Measurements from ENCODE around the gene OCA2. TPM values are rescaled to one million over a fixed set of nuclear protein-coding genes. Genes with fewer than 3 reads are reported as not detected.
"Not testable (repeated sequence)": the region's sequence is repeated elsewhere in the genome, so short reads cannot be mapped to it uniquely, and the experiment has no call there.

The OCA2 gene
- total RNA-seq, 1 donor from 2014 or later: 0.79 TPM

GRCh38 chr15:27850050-27850449 is 249.1 kb downstream of the OCA2 start:
- H3K9me3 Mint-ChIP-seq (ENCODE audit: low read depth): no peaks in the 10 kb centered on the region
- no peak for DNase-seq (ENCODE audit: low spot score, unreplicated experiment)
- no peaks in the 10 kb centered on the region for H3K36me3 Mint-ChIP-seq (ENCODE audit: insufficient read depth)
- H3K4me3 Mint-ChIP-seq (ENCODE audit: low read depth): no peak overlapping the region
- peaks cover 33% of the 10 kb centered on the region for H3K27me3 Mint-ChIP-seq
- peaks cover 4% of the 10 kb centered on the region for H3K4me1 Mint-ChIP-seq (ENCODE audit: low read depth)
- H3K27ac Mint-ChIP-seq: no peak overlapping the region
- TF ChIP-seq, protein P1, sequence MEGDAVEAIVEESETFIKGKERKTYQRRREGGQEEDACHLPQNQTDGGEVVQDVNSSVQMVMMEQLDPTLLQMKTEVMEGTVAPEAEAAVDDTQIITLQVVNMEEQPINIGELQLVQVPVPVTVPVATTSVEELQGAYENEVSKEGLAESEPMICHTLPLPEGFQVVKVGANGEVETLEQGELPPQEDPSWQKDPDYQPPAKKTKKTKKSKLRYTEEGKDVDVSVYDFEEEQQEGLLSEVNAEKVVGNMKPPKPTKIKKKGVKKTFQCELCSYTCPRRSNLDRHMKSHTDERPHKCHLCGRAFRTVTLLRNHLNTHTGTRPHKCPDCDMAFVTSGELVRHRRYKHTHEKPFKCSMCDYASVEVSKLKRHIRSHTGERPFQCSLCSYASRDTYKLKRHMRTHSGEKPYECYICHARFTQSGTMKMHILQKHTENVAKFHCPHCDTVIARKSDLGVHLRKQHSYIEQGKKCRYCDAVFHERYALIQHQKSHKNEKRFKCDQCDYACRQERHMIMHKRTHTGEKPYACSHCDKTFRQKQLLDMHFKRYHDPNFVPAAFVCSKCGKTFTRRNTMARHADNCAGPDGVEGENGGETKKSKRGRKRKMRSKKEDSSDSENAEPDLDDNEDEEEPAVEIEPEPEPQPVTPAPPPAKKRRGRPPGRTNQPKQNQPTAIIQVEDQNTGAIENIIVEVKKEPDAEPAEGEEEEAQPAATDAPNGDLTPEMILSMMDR (IDR thresholded peaks at IDR 0.05; ENCODE audit: unreplicated experiment): no peak

GRCh38 chr15:27848936-27849335 is 250.2 kb downstream of the OCA2 start:
- not testable (repeated sequence) for H3K36me3 Mint-ChIP-seq (ENCODE audit: insufficient read depth); DNase-seq (ENCODE audit: low spot score, unreplicated experiment); H3K4me1 Mint-ChIP-seq (ENCODE audit: low read depth); H3K27ac Mint-ChIP-seq; H3K9me3 Mint-ChIP-seq (ENCODE audit: low read depth); H3K4me3 Mint-ChIP-seq (ENCODE audit: low read depth)
- peaks cover 40% of the 10 kb centered on the region for H3K27me3 Mint-ChIP-seq

GRCh38 chr15:27847775-27848710 is 251.1 kb downstream of the OCA2 start:
- H3K27me3 Mint-ChIP-seq: peaks cover 45% of the 10 kb centered on the region
- H3K27ac Mint-ChIP-seq: no peak overlapping the region
- no peaks in the 10 kb centered on the region for H3K9me3 Mint-ChIP-seq (ENCODE audit: low read depth)
- DNase-seq (ENCODE audit: low spot score, unreplicated experiment): no peak
- H3K4me1 Mint-ChIP-seq (ENCODE audit: low read depth): peaks cover 4% of the 10 kb centered on the region
- TF ChIP-seq, protein P1 (IDR thresholded peaks at IDR 0.05; ENCODE audit: unreplicated experiment): no peak
- H3K4me3 Mint-ChIP-seq (ENCODE audit: low read depth): no peak overlapping the region
- H3K36me3 Mint-ChIP-seq (ENCODE audit: insufficient read depth): no peaks in the 10 kb centered on the region

GRCh38 chr15:27846722-27847395 is 252.3 kb downstream of the OCA2 start:
- no peak for DNase-seq (ENCODE audit: low spot score, unreplicated experiment)
- no peak overlapping the region for H3K27ac Mint-ChIP-seq
- no peaks in the 10 kb centered on the region for H3K36me3 Mint-ChIP-seq (ENCODE audit: insufficient read depth)
- TF ChIP-seq, protein P1 (IDR thresholded peaks at IDR 0.05; ENCODE audit: unreplicated experiment): no peak
- no peak overlapping the region for H3K4me3 Mint-ChIP-seq (ENCODE audit: low read depth)
- H3K9me3 Mint-ChIP-seq (ENCODE audit: low read depth): no peaks in the 10 kb centered on the region
- peaks cover 50% of the 10 kb centered on the region for H3K27me3 Mint-ChIP-seq
- H3K4me1 Mint-ChIP-seq (ENCODE audit: low read depth): peaks cover 4% of the 10 kb centered on the region

DNA sequence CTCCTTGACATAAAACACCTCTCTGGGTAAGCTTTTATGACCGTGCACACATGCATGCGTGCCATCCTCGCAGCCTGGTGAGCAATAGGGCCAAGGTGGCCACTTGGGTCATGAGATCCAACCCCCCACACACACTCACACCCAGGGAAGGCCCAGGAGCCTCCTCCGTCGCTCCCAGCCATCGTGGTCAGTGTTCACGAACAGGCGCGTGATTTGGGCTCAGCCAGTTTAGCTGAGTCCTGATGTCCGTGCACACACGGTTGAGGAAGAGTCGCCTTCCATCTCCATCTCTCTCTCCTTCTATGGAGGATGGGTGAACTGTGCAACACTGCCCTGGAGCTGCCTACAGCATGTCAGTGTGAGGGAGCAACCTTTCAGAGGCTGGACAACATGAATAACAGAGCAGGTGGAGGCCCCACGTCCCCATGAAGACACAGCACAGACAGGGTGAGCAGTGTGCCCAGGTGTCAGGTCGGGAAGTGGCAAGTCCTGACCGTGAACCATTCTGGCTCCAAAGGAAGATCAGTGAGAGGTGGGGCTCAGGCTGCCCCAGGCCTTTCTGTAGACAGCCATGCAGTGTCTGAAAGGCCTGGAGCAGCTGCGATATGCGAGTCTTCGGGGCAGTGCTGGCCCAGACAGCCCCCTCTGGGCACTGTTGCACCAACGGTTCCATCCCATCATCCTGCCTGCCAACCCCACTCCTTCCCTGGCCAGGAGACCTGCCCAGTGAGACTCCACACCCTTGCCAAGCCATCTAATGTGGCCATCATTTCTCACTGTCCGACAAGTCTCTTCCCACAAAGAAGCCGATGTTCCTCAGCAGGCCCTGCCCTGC is 253.4 kb downstream of the OCA2 start:
- H3K4me1 Mint-ChIP-seq (ENCODE audit: low read depth): peaks cover 3% of the 10 kb centered on the region
- peaks cover 49% of the 10 kb centered on the region for H3K27me3 Mint-ChIP-seq
- no peaks in the 10 kb centered on the region for H3K36me3 Mint-ChIP-seq (ENCODE audit: insufficient read depth)
- no peak overlapping the region for H3K27ac Mint-ChIP-seq
- TF ChIP-seq, protein P1 (IDR thresholded peaks at IDR 0.05; ENCODE audit: unreplicated experiment): no peak
- no peak overlapping the region for H3K4me3 Mint-ChIP-seq (ENCODE audit: low read depth)
- H3K9me3 Mint-ChIP-seq (ENCODE audit: low read depth): no peaks in the 10 kb centered on the region
- DNase-seq (ENCODE audit: low spot score, unreplicated experiment): no peak
